ENCODE results near the gene ABCA8. TPM values are rescaled to one million over a fixed set of nuclear protein-coding genes. Genes with fewer than 3 reads are reported as not detected.

The ABCA8 gene
- total and polyA plus RNA-seq, 2 donors (not counting 1 experiment from before 2014, with no cell fraction given), result 6.4 to 47.2 TPM

DNA sequence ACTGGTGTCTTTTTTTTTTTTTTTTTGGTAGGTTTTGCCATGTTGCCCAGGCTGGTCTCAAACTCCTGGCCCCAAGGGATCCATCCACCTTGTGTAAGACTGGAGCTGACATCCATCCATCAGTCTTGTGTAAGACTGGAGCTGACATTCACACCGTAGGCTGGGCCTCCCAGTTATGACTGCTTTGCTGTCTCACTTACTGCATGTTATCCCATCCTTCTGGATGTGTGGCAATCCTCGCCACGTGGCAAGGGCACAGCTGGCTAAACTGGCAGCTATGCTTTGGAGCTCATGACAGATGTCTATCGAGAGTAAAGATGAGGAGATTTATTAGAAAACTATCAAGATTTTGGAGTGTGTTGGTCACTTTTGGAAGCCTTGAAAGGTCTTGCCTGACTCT lies 115.1 kb downstream of the ABCA8 start:
- no peaks in the 10 kb centered on the region for H3K9me3 ChIP-seq (ENCODE audit: control insufficient read depth, insufficient read depth, low read depth, low read length)
- H3K4me2 ChIP-seq (ENCODE audit: extremely low read depth, insufficient read depth, low read length), result no peak overlapping the region
- no peaks in the 10 kb centered on the region for H3K27me3 ChIP-seq (ENCODE audit: control insufficient read depth, insufficient read depth, low read length)
- no peaks in the 10 kb centered on the region for H3K36me3 ChIP-seq (ENCODE audit: control insufficient read depth, insufficient read depth, low read length)
- H2AFZ ChIP-seq (ENCODE audit: low read length), result no peak overlapping the region
- TF ChIP-seq, protein P1, sequence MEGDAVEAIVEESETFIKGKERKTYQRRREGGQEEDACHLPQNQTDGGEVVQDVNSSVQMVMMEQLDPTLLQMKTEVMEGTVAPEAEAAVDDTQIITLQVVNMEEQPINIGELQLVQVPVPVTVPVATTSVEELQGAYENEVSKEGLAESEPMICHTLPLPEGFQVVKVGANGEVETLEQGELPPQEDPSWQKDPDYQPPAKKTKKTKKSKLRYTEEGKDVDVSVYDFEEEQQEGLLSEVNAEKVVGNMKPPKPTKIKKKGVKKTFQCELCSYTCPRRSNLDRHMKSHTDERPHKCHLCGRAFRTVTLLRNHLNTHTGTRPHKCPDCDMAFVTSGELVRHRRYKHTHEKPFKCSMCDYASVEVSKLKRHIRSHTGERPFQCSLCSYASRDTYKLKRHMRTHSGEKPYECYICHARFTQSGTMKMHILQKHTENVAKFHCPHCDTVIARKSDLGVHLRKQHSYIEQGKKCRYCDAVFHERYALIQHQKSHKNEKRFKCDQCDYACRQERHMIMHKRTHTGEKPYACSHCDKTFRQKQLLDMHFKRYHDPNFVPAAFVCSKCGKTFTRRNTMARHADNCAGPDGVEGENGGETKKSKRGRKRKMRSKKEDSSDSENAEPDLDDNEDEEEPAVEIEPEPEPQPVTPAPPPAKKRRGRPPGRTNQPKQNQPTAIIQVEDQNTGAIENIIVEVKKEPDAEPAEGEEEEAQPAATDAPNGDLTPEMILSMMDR (conservative IDR thresholded peaks at IDR 0.05 in 1 of 2, IDR thresholded peaks at IDR 0.05 in 1 of 2; ENCODE audit: low read depth in 1 of 2, low read length in 2 of 2), result no peak
- no peak for TF ChIP-seq EZH2 (IDR thresholded peaks at IDR 0.05; ENCODE audit: low read length, missing control alignments)
- H3K4me3 ChIP-seq (replicated peaks in 1 of 4; ENCODE audit: control extremely low read depth in 1 of 4, insufficient read depth in 1 of 4, low read depth in 3 of 4, low read length in 4 of 4), result no peak overlapping the region
- H4K20me1 ChIP-seq (ENCODE audit: control insufficient read depth, extremely low read depth, insufficient read depth, low read length), result no peaks in the 10 kb centered on the region
- H3K27ac ChIP-seq (ENCODE audit: insufficient read depth, low read length), result no peak overlapping the region
- H3K4me1 ChIP-seq (ENCODE audit: control insufficient read depth, extremely low read depth, insufficient read depth, low read length), result peaks cover 1% of the 10 kb centered on the region
- H3K79me2 ChIP-seq (ENCODE audit: control insufficient read depth, insufficient read depth, low read length), result no peaks in the 10 kb centered on the region
- peak in 1 of 2 donors; percentile 25 for DNase-seq (ENCODE audit: low read depth in 2 of 2)
- H3K9ac ChIP-seq (ENCODE audit: insufficient read depth, low read length), result no peak overlapping the region

DNA sequence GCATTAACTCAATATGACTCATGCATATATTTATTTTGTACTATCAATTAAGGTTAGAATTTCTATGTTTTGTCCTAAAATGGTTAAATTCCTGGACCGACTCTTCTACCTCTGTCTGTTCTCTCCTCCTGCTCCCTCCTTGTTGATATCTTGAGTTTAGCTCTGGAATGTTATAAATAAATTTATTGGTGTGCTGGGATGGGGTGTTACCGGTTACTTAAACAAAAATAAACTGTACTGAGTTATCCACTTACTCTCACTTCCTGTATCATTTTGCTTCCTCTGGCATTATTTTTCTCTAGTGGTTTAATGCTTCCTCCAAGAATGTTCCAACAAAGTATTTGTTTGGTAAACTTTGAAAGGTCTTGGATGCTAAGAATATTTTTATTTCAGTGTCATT lies 120.1 kb downstream of the ABCA8 start:
- TF ChIP-seq, protein P1 (conservative IDR thresholded peaks at IDR 0.05 in 1 of 2, IDR thresholded peaks at IDR 0.05 in 1 of 2; ENCODE audit: low read depth in 1 of 2, low read length in 2 of 2), result no peak
- no peak for TF ChIP-seq EZH2 (IDR thresholded peaks at IDR 0.05; ENCODE audit: low read length, missing control alignments)
- H3K27ac ChIP-seq (ENCODE audit: insufficient read depth, low read length), result no peak overlapping the region
- no peak overlapping the region for H2AFZ ChIP-seq (ENCODE audit: low read length)
- H3K9me3 ChIP-seq (ENCODE audit: control insufficient read depth, insufficient read depth, low read depth, low read length), result no peaks in the 10 kb centered on the region
- no peak overlapping the region for H3K4me2 ChIP-seq (ENCODE audit: extremely low read depth, insufficient read depth, low read length)
- no peaks in the 10 kb centered on the region for H3K79me2 ChIP-seq (ENCODE audit: control insufficient read depth, insufficient read depth, low read length)
- H3K4me3 ChIP-seq (replicated peaks in 1 of 4; ENCODE audit: control extremely low read depth in 1 of 4, insufficient read depth in 1 of 4, low read depth in 3 of 4, low read length in 4 of 4), result no peak overlapping the region
- H3K4me1 ChIP-seq (ENCODE audit: control insufficient read depth, extremely low read depth, insufficient read depth, low read length), result peaks cover 2% of the 10 kb centered on the region
- no peaks in the 10 kb centered on the region for H4K20me1 ChIP-seq (ENCODE audit: control insufficient read depth, extremely low read depth, insufficient read depth, low read length)
- H3K9ac ChIP-seq (ENCODE audit: insufficient read depth, low read length), result no peak overlapping the region
- H3K36me3 ChIP-seq (ENCODE audit: control insufficient read depth, insufficient read depth, low read length), result no peaks in the 10 kb centered on the region
- DNase-seq (ENCODE audit: low read depth in 2 of 2), result peak in 1 of 2 donors; percentile 39
- no peaks in the 10 kb centered on the region for H3K27me3 ChIP-seq (ENCODE audit: control insufficient read depth, insufficient read depth, low read length)

DNA sequence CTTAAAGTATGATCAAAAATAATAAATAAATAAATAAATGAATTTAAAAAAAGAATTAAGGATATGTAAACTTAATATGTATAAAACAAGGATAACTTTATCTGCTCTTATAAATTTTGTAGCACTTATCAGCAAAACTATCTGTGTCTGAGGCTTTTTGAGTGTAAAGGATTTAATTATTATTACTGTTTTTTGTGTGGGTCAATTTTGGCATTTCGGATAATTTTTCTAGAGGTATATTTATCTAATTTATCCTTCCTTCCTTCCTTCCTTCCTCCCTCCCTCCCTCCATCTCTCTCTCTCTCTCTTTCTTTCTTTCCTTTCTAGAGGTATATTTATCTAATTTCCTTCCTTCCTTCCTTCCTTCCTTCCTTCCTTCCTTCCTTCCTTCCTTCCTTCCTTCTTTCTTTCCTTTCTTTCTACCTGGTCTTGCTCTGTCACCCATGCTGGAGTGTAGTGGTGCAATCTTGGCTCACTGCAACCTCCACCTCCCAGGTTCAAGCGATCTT lies 120.8 kb downstream of the ABCA8 start:
- peaks cover 2% of the 10 kb centered on the region for H3K4me1 ChIP-seq (ENCODE audit: control insufficient read depth, extremely low read depth, insufficient read depth, low read length)
- no peak overlapping the region for H3K9ac ChIP-seq (ENCODE audit: insufficient read depth, low read length)
- no peak overlapping the region for H3K27ac ChIP-seq (ENCODE audit: insufficient read depth, low read length)
- TF ChIP-seq, protein P1 (conservative IDR thresholded peaks at IDR 0.05 in 1 of 2, IDR thresholded peaks at IDR 0.05 in 1 of 2; ENCODE audit: low read depth in 1 of 2, low read length in 2 of 2), result no peak
- TF ChIP-seq EZH2 (IDR thresholded peaks at IDR 0.05; ENCODE audit: low read length, missing control alignments), result no peak
- no peaks in the 10 kb centered on the region for H3K36me3 ChIP-seq (ENCODE audit: control insufficient read depth, insufficient read depth, low read length)
- DNase-seq (ENCODE audit: low read depth in 2 of 2), result no peak
- no peak overlapping the region for H3K4me2 ChIP-seq (ENCODE audit: extremely low read depth, insufficient read depth, low read length)
- no peak overlapping the region for H2AFZ ChIP-seq (ENCODE audit: low read length)
- H3K9me3 ChIP-seq (ENCODE audit: control insufficient read depth, insufficient read depth, low read depth, low read length), result no peaks in the 10 kb centered on the region
- no peak overlapping the region for H3K4me3 ChIP-seq (replicated peaks in 1 of 4; ENCODE audit: control extremely low read depth in 1 of 4, insufficient read depth in 1 of 4, low read depth in 3 of 4, low read length in 4 of 4)
- H3K27me3 ChIP-seq (ENCODE audit: control insufficient read depth, insufficient read depth, low read length), result no peaks in the 10 kb centered on the region
- no peaks in the 10 kb centered on the region for H3K79me2 ChIP-seq (ENCODE audit: control insufficient read depth, insufficient read depth, low read length)
- H4K20me1 ChIP-seq (ENCODE audit: control insufficient read depth, extremely low read depth, insufficient read depth, low read length), result no peaks in the 10 kb centered on the region

All from fibroblast of lung (primary cell).